AG10803 (cell line): ENCODE results near the gene REP15.

Source experiments
- DNase-seq: peaks from one replicate; pipeline ENCODE4 v3.0.0; 2010; ENCODE audit warnings: low read depth
- H3K4me3 ChIP-seq: 2 replicates; pipeline ENCODE4 v1.5.1; 2011; ENCODE audit warnings: mild to moderate bottlenecking, low read length, control low read depth
- CTCF ChIP-seq: conservative IDR thresholded peaks from 2 replicates; pipeline ENCODE4 v1.5.1; 2011; ENCODE audit warnings: mild to moderate bottlenecking, low read length, control low read depth, inconsistent platforms

Gene REP15

GRCh38 chr12:27666510-27666909 lies 29.7 kb upstream of the REP15 start:
- no peak overlapping the region for H3K4me3 ChIP-seq
- TF ChIP-seq CTCF: no peak
- no peak for DNase-seq

GRCh38 chr12:27667540-27667939 lies 28.7 kb upstream of the REP15 start:
- peak; percentile 76 for DNase-seq
- no peak for TF ChIP-seq CTCF
- H3K4me3 ChIP-seq: no peak overlapping the region

- no peak overlapping the region for H3K4me3 ChIP-seq
- TF ChIP-seq CTCF: no peak
- no peak for DNase-seq
These were observed 24.2 kb upstream of the REP15 start for GRCh38 chr12:27672051-27672450.

GRCh38 chr12:27672643-27673042 lies 23.6 kb upstream of the REP15 start:
- no peak for TF ChIP-seq CTCF

GRCh38 chr12:27673101-27673718 lies 23.0 kb upstream of the REP15 start:
- no peak for DNase-seq
- no peak for TF ChIP-seq CTCF
- no peak overlapping the region for H3K4me3 ChIP-seq

More at GRCh38 chr12:27672643-27673042, 23.6 kb upstream of the REP15 start:
- no peak overlapping the region for H3K4me3 ChIP-seq
- no peak for DNase-seq

GRCh38 chr12:27674989-27675388 lies 21.3 kb upstream of the REP15 start:
- no peak for DNase-seq

GRCh38 chr12:27680619-27681018 lies 15.6 kb upstream of the REP15 start:
- DNase-seq: no peak
- H3K4me3 ChIP-seq: no peak overlapping the region
- no peak for TF ChIP-seq CTCF

More at GRCh38 chr12:27674989-27675388, 21.3 kb upstream of the REP15 start:
- TF ChIP-seq CTCF: no peak
- no peak overlapping the region for H3K4me3 ChIP-seq
